ENCODE measurements around the gene ELL2. TPM values are rescaled to one million over a fixed set of nuclear protein-coding genes. Genes with fewer than 3 reads are reported as not detected.

Gene ELL2
- polyA plus RNA-seq, 3 donors, result 3.1 to 8.1 (median 5.8) TPM

GRCh38 chr5:95942414-95942813 is 19.2 kb downstream of the ELL2 start:
- H3K27me3 ChIP-seq (ENCODE audit: control insufficient read depth in 2 of 2, insufficient read depth in 2 of 2, low read length in 2 of 2), result no peaks in the 10 kb centered on the region
- no peak for DNase-seq
- H3K4me3 ChIP-seq (replicated peaks in 1 of 3; ENCODE audit: low read depth in 2 of 3, low read length in 3 of 3), result no peak overlapping the region
- no peak overlapping the region for H2AFZ ChIP-seq (ENCODE audit: insufficient read depth, low read depth, low read length, poor library complexity, severe bottlenecking)
- no peak overlapping the region for H3K27ac ChIP-seq (ENCODE audit: low read depth in 1 of 2, low read length in 2 of 2)
- H4K20me1 ChIP-seq (ENCODE audit: insufficient read depth, low read length), result peaks cover 63% of the 10 kb centered on the region
- no CpG with 5 or more reads among the region's 2 CpGs for WGBS (ENCODE audit: insufficient coverage)
- Mint-ChIP-seq H3K27ac (no peak overlapping the region), H3K4me1 (peaks cover 5% of the 10 kb centered on the region), H3K36me3 (peaks cover 7 to 16% of the 10 kb centered on the region in 2 donors), H3K4me3 (no peak overlapping the region), H3K27me3 (ENCODE audit: low read depth in 3 of 3) (peaks cover 0 to 1% (median 0%) of the 10 kb centered on the region in 3 donors), H3K9me3 (peaks cover 0 to 5% (median 0%) of the 10 kb centered on the region in 7 donors)
- no peak overlapping the region for H3K9ac ChIP-seq (ENCODE audit: insufficient read depth, low read length, poor library complexity, severe bottlenecking)
- intact Hi-C loops (cut with micrococcal nuclease), result no loop called here
- H3K79me2 ChIP-seq (ENCODE audit: insufficient read depth, low read length), result peaks cover 12% of the 10 kb centered on the region
- TF ChIP-seq, protein P1, sequence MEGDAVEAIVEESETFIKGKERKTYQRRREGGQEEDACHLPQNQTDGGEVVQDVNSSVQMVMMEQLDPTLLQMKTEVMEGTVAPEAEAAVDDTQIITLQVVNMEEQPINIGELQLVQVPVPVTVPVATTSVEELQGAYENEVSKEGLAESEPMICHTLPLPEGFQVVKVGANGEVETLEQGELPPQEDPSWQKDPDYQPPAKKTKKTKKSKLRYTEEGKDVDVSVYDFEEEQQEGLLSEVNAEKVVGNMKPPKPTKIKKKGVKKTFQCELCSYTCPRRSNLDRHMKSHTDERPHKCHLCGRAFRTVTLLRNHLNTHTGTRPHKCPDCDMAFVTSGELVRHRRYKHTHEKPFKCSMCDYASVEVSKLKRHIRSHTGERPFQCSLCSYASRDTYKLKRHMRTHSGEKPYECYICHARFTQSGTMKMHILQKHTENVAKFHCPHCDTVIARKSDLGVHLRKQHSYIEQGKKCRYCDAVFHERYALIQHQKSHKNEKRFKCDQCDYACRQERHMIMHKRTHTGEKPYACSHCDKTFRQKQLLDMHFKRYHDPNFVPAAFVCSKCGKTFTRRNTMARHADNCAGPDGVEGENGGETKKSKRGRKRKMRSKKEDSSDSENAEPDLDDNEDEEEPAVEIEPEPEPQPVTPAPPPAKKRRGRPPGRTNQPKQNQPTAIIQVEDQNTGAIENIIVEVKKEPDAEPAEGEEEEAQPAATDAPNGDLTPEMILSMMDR (IDR thresholded peaks at IDR 0.05), result no peak
- H3K4me2 ChIP-seq (replicated peaks; ENCODE audit: extremely low read depth, low read length, poor library complexity, severe bottlenecking), result no peak overlapping the region
- H3K9me3 ChIP-seq (replicated peaks in 1 of 2; ENCODE audit: control insufficient read depth in 1 of 2, insufficient read depth in 1 of 2, low read length in 2 of 2), result no peaks in the 10 kb centered on the region
- peaks cover 0 to 8% of the 10 kb centered on the region in 2 donors for H3K36me3 ChIP-seq (replicated peaks in 1 of 2; ENCODE audit: control insufficient read depth in 1 of 2, insufficient read depth in 2 of 2, low read length in 2 of 2)
- H3K4me1 ChIP-seq (ENCODE audit: control insufficient read depth in 1 of 2, insufficient read depth in 2 of 2, low read length in 2 of 2), result no peaks in the 10 kb centered on the region

GRCh38 chr5:95941756-95942155 is 19.9 kb downstream of the ELL2 start:
- intact Hi-C loops (cut with micrococcal nuclease), result no loop called here
- Histone ChIP-seq H3K79me2 (ENCODE audit: insufficient read depth, low read length) (peaks cover 7% of the 10 kb centered on the region), H3K27ac (ENCODE audit: low read depth in 1 of 2, low read length in 2 of 2) (no peak overlapping the region), H3K36me3 (replicated peaks in 1 of 2; ENCODE audit: control insufficient read depth in 1 of 2, insufficient read depth in 2 of 2, low read length in 2 of 2) (peaks cover 0 to 8% of the 10 kb centered on the region in 2 donors), H3K4me1 (ENCODE audit: control insufficient read depth in 1 of 2, insufficient read depth in 2 of 2, low read length in 2 of 2) (no peaks in the 10 kb centered on the region), H3K27me3 (ENCODE audit: control insufficient read depth in 2 of 2, insufficient read depth in 2 of 2, low read length in 2 of 2) (no peaks in the 10 kb centered on the region), H2AFZ (ENCODE audit: insufficient read depth, low read depth, low read length, poor library complexity, severe bottlenecking) (no peak overlapping the region), H3K4me2 (replicated peaks; ENCODE audit: extremely low read depth, low read length, poor library complexity, severe bottlenecking) (no peak overlapping the region), H3K9me3 (replicated peaks in 1 of 2; ENCODE audit: control insufficient read depth in 1 of 2, insufficient read depth in 1 of 2, low read length in 2 of 2) (no peaks in the 10 kb centered on the region), H4K20me1 (ENCODE audit: insufficient read depth, low read length) (peaks cover 60% of the 10 kb centered on the region), H3K4me3 (replicated peaks in 1 of 3; ENCODE audit: low read depth in 2 of 3, low read length in 3 of 3) (no peak overlapping the region), H3K9ac (ENCODE audit: insufficient read depth, low read length, poor library complexity, severe bottlenecking) (no peak overlapping the region)
- Mint-ChIP-seq H3K4me3 (no peak overlapping the region), H3K4me1 (peaks cover 5% of the 10 kb centered on the region), H3K36me3 (peaks cover 7 to 19% of the 10 kb centered on the region in 2 donors), H3K9me3 (peaks cover 0 to 5% (median 0%) of the 10 kb centered on the region in 7 donors), H3K27me3 (ENCODE audit: low read depth in 3 of 3) (peaks cover 0 to 1% (median 0%) of the 10 kb centered on the region in 3 donors), H3K27ac (no peak overlapping the region)
- TF ChIP-seq, protein P1 (IDR thresholded peaks at IDR 0.05), result no peak
- DNase-seq, result no peak
